Stimulated activated CD4-positive, alpha-beta T cell treated with anti-CD3 and anti-CD28 coated beads, Interleukin-4, amount 100 ng/mL, for 1 hour (primary cell): ENCODE results near the gene ZNF518B.
"Not testable (repeated sequence)": the region's sequence is repeated elsewhere in the genome, so short reads cannot be mapped to it uniquely, and the experiment has no call there.

Experiments
- DNase-seq: peaks from one replicate; pipeline ENCODE4 v3.0.0-alpha.2; 2020

The ZNF518B gene

GRCh38 chr4:10455133-10455532 lies 2.1 kb downstream of the ZNF518B start:
- no peak for DNase-seq

- no peak for DNase-seq
Measured at GRCh38 chr4:10454726-10455125, 2.5 kb downstream of the ZNF518B start.

GRCh38 chr4:10454121-10454520 lies 3.1 kb downstream of the ZNF518B start:
- DNase-seq, result no peak

GRCh38 chr4:10448991-10449390 lies 8.2 kb downstream of the ZNF518B start:
- no peak for DNase-seq

GRCh38 chr4:10442976-10443375 lies 14.2 kb downstream of the ZNF518B start:
- DNase-seq, result no peak

- DNase-seq, result no peak
Measured at GRCh38 chr4:10441512-10441911, 15.7 kb downstream of the ZNF518B start.

- no peak for DNase-seq
Measured at GRCh38 chr4:10438924-10439323, 18.3 kb downstream of the ZNF518B start.

GRCh38 chr4:10437735-10438134 lies 19.5 kb downstream of the ZNF518B start:
- DNase-seq, result no peak

- not testable (repeated sequence) for DNase-seq
Measured at GRCh38 chr4:10427680-10428079, 29.5 kb downstream of the ZNF518B start.

- no peak for DNase-seq
Measured at GRCh38 chr4:10421344-10422055, 35.7 kb downstream of the ZNF518B start.

- DNase-seq, result no peak
Measured at GRCh38 chr4:10417740-10418139, 39.5 kb downstream of the ZNF518B start.

- DNase-seq, result no peak
Measured at GRCh38 chr4:10416441-10416840, 40.8 kb downstream of the ZNF518B start.

GRCh38 chr4:10413177-10413576 lies 44.0 kb downstream of the ZNF518B start:
- no peak for DNase-seq

GRCh38 chr4:10405672-10406071 lies 51.6 kb downstream of the ZNF518B start:
- DNase-seq, result no peak

GRCh38 chr4:10403633-10404445 lies 53.4 kb downstream of the ZNF518B start:
- DNase-seq, result no peak

- no peak for DNase-seq
Measured at GRCh38 chr4:10395971-10396580, 61.1 kb downstream of the ZNF518B start.
